Measurements from ENCODE around the gene BCAS2.

GRCh38 chr1:114545796-114546195, 35.6 kb downstream of the BCAS2 start:
- TF ChIP-seq, protein P1, sequence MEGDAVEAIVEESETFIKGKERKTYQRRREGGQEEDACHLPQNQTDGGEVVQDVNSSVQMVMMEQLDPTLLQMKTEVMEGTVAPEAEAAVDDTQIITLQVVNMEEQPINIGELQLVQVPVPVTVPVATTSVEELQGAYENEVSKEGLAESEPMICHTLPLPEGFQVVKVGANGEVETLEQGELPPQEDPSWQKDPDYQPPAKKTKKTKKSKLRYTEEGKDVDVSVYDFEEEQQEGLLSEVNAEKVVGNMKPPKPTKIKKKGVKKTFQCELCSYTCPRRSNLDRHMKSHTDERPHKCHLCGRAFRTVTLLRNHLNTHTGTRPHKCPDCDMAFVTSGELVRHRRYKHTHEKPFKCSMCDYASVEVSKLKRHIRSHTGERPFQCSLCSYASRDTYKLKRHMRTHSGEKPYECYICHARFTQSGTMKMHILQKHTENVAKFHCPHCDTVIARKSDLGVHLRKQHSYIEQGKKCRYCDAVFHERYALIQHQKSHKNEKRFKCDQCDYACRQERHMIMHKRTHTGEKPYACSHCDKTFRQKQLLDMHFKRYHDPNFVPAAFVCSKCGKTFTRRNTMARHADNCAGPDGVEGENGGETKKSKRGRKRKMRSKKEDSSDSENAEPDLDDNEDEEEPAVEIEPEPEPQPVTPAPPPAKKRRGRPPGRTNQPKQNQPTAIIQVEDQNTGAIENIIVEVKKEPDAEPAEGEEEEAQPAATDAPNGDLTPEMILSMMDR (IDR thresholded peaks at IDR 0.05), result no peak
- no peak for TF ChIP-seq EP300 (IDR thresholded peaks at IDR 0.05)
- TF ChIP-seq POLR2AphosphoS5 (IDR thresholded peaks at IDR 0.05), result no peak
- TF ChIP-seq POLR2A (IDR thresholded peaks at IDR 0.05), result no peak
